B cell (primary cell): ENCODE results near the gene CAMTA1. TPM values are rescaled to one million over a fixed set of nuclear protein-coding genes. Genes with fewer than 3 reads are reported as not detected.

ENCODE experiments used
- ATAC-seq: fragments of 200-7000 bp; cut with Tn5 transposase; one replicate; pipeline ENCODE4 v1.10.0; 2021; ENCODE audit warnings: low read depth, mild to moderate bottlenecking, moderate number of reproducible peaks, moderate library complexity
- CTCF ChIA-PET: fragments of 350-600 bp; sonication (Branson Sonifier 250); formaldehyde crosslinking; loops from one replicate; lab custom pipeline; 2021; ENCODE audit warnings: antibody characterized with exemption, inconsistent platforms; lab: Charles Lee
- POLR2A ChIA-PET: fragments of 350-600 bp; sonication (Branson Sonifier 250); formaldehyde crosslinking; loops from one replicate; lab custom pipeline; 2021; ENCODE audit warnings: antibody characterized with exemption; lab: Charles Lee
- DNase-seq: peaks from one replicate; pipeline ENCODE4 v3.0.0; 2013
- H2AFZ ChIP-seq: 2 replicates; pipeline ENCODE4 v1.6.1; 2012; ENCODE audit warnings: mild to moderate bottlenecking, low read depth, low read length; ENCODE audit not compliant: insufficient read depth, poor library complexity, severe bottlenecking
- H3K27ac ChIP-seq, 2 donors: 1 replicate in 1 of 2; 2 replicates in 1 of 2; pipeline ENCODE4 v1.5.1; 2012 to 2013; ENCODE audit warnings: low read length in 2 of 2, mild to moderate bottlenecking in 2 of 2, moderate library complexity in 1 of 2
- H3K27me3 ChIP-seq, 4 experiments: fragments of 200-600 bp in 1 of 4; sonication (generic) in 1 of 4; replicated peaks in 1 of 4; 1 replicate in 2 of 4; 2 replicates in 2 of 4; pipeline versions ENCODE4 v1.6.1 to v1.7.0; 2013 to 2016; ENCODE audit warnings: low read length in 3 of 4, mild to moderate bottlenecking in 2 of 4, mixed read lengths in 1 of 4, moderate library complexity in 1 of 4; ENCODE audit not compliant: insufficient read depth in 4 of 4, control insufficient read depth in 3 of 4; ENCODE audit errors: control extremely low read depth in 1 of 4
- H3K36me3 ChIP-seq, 2 experiments: replicated peaks in 1 of 2; 1 replicate in 1 of 2; 2 replicates in 1 of 2; pipeline versions ENCODE4 v1.6.1 to v1.7.1; 2013; ENCODE audit warnings: low read length in 1 of 2; ENCODE audit not compliant: insufficient read depth in 2 of 2, control insufficient read depth in 1 of 2; ENCODE audit errors: control extremely low read depth in 1 of 2, extremely low read depth in 1 of 2
- H3K4me1 ChIP-seq, 2 donors: fragments of 200-600 bp in 1 of 2; sonication (generic) in 1 of 2; 1 replicate in 1 of 2; 2 replicates in 1 of 2; pipeline versions ENCODE4 v1.5.1 to v1.6.1; 2013 to 2017; ENCODE audit warnings: low read length in 2 of 2; ENCODE audit not compliant: control insufficient read depth in 2 of 2, insufficient read depth in 2 of 2
- H3K4me2 ChIP-seq: replicated peaks from 2 replicates; pipeline ENCODE3; 2012; ENCODE audit warnings: mild to moderate bottlenecking, low read depth, low read length; ENCODE audit not compliant: poor library complexity, severe bottlenecking
- H3K4me3 ChIP-seq, 5 experiments: fragments of 200-600 bp in 1 of 5; sonication (generic) in 1 of 5; 1 replicate in 3 of 5; 2 replicates in 2 of 5; pipeline versions ENCODE4 v1.5.1 to v1.7.0; 2011 to 2016; ENCODE audit warnings: low read length in 4 of 5, mild to moderate bottlenecking in 4 of 5, low read depth in 2 of 5, control low read depth in 1 of 5, moderate library complexity in 1 of 5; ENCODE audit not compliant: insufficient read depth in 1 of 5; ENCODE audit errors: control extremely low read depth in 1 of 5, extremely low read depth in 1 of 5
- H3K79me2 ChIP-seq: fragments of 200-600 bp; sonication (generic); one replicate; pipeline ENCODE4 v1.6.0; 2016; ENCODE audit warnings: low read length; ENCODE audit not compliant: control insufficient read depth, insufficient read depth
- H3K9ac ChIP-seq: fragments of 200-600 bp; sonication (generic); 2 replicates; pipeline ENCODE4 v1.6.1; 2017; ENCODE audit warnings: mild to moderate bottlenecking, low read length, moderate library complexity
- H3K9me3 ChIP-seq, 3 donors: one replicate each; pipeline versions ENCODE4 v1.6.1 to v1.7.1; 2013; ENCODE audit warnings: low read length in 2 of 3; ENCODE audit not compliant: control insufficient read depth in 2 of 3, insufficient read depth in 1 of 3; ENCODE audit errors: control extremely low read depth in 1 of 3
- H4K20me1 ChIP-seq: 2 replicates; pipeline ENCODE4 v1.6.0; 2012; ENCODE audit warnings: mild to moderate bottlenecking, low read length; ENCODE audit not compliant: insufficient read depth, control insufficient read depth, poor library complexity, severe bottlenecking
- H3K27ac Mint-ChIP-seq: one replicate; pipeline ENCODE4 v1.8.0; 2021; ENCODE audit warnings: mixed read lengths
- H3K27me3 Mint-ChIP-seq: one replicate; pipeline ENCODE4 v1.8.0; 2021; ENCODE audit warnings: mixed read lengths
- H3K4me1 Mint-ChIP-seq: one replicate; pipeline ENCODE4 v1.8.0; 2021; ENCODE audit warnings: mixed read lengths
- H3K4me3 Mint-ChIP-seq: one replicate; pipeline ENCODE4 v1.8.0; 2021; ENCODE audit warnings: mixed read lengths
- H3K9me3 Mint-ChIP-seq: one replicate; pipeline ENCODE4 v1.8.0; 2022; ENCODE audit warnings: mixed read lengths; ENCODE audit not compliant: insufficient read depth
- CTCF ChIP-seq: fragments of 200-600 bp; IDR thresholded peaks from one replicate; pipeline ENCODE4 v1.8.0; 2022; ENCODE audit warnings: antibody characterized with exemption, mild to moderate bottlenecking
- EZH2 ChIP-seq: IDR thresholded peaks from 2 replicates; pipeline ENCODE4 v1.6.1; 2012; ENCODE audit warnings: borderline replicate concordance, low read depth, mild to moderate bottlenecking, moderate library complexity, low read length; ENCODE audit not compliant: insufficient read depth, poor library complexity, severe bottlenecking
- WGBS: methylation state at CpG from one replicate; pipeline ENCODE4 v1.1.5; 2013; ENCODE audit warnings: missing lambda C conversion rate; ENCODE audit not compliant: insufficient coverage; 5-methylcytosine and 5-hydroxymethylcytosine counted together
- intact Hi-C: fragments of 100-400 bp; cut with micrococcal nuclease; formaldehyde crosslinking; loops from one replicate; pipeline ENCODE4 v1.10.0; 2022
- polyA plus RNA-seq: library from polyadenylated mRNA; depleted of rRNA; stranded (reverse); fragments of >200 nt; gene quantifications from 2 replicates; pipeline ENCODE4 v1.2.3, GENCODE V29; 2012
- total RNA-seq, 2 donors: library from RNA; stranded (reverse); fragments of 120-200 nt in 1 of 2; gene quantifications; 1 replicate in 1 of 2; 2 replicates in 1 of 2; pipeline versions ENCODE4 v1.2.3 to v1.2.4, GENCODE V29; 2013 to 2022

Gene CAMTA1
- total and polyA plus RNA-seq, 2 donors (not counting 1 experiment from before 2014, with no cell fraction given) = 42.2 to 45.7 TPM

GRCh38 chr1:7293702-7294629 lies 508.7 kb downstream of the CAMTA1 start:
- TF ChIP-seq CTCF = no peak
- TF ChIP-seq EZH2 = no peak
- intact Hi-C loops = no loop called here
- ATAC-seq (no peak), DNase-seq (no peak)
- no peaks in the 10 kb centered on the region for H3K36me3 ChIP-seq
- H3K27ac Mint-ChIP-seq = no peak overlapping the region
- H3K9me3 Mint-ChIP-seq = no peaks in the 10 kb centered on the region
- 82% methylated on average over 13 of the region's 16 CpGs for WGBS
- peaks cover 0 to 6% (median 0%) of the 10 kb centered on the region in 3 donors for H3K9me3 ChIP-seq
- peaks cover 16% of the 10 kb centered on the region for H3K27me3 Mint-ChIP-seq
- H3K4me1 Mint-ChIP-seq = no peaks in the 10 kb centered on the region
- no peaks in the 10 kb centered on the region for H3K4me1 ChIP-seq
- no peak overlapping the region for H3K4me3 ChIP-seq
- no peak overlapping the region for H3K9ac ChIP-seq
- ChIA-PET CTCF (no interaction called here), POLR2A (no interaction called here)
- H3K4me2 ChIP-seq = no peak overlapping the region
- H3K27me3 ChIP-seq = no peaks in the 10 kb centered on the region
- H3K79me2 ChIP-seq = no peaks in the 10 kb centered on the region
- no peak overlapping the region for H3K4me3 Mint-ChIP-seq
- H3K27ac ChIP-seq = no peak overlapping the region
- no peaks in the 10 kb centered on the region for H4K20me1 ChIP-seq
- no peak overlapping the region for H2AFZ ChIP-seq

GRCh38 chr1:7294636-7295035 lies 509.4 kb downstream of the CAMTA1 start:
- DNase-seq = no peak

More at GRCh38 chr1:7294636-7295035, 509.4 kb downstream of the CAMTA1 start:
- Histone ChIP-seq H3K27ac (no peak overlapping the region), H3K27me3 (no peaks in the 10 kb centered on the region), H3K4me3 (no peak overlapping the region), H3K4me2 (no peak overlapping the region), H2AFZ (no peak overlapping the region), H3K4me1 (no peaks in the 10 kb centered on the region), H3K36me3 (no peaks in the 10 kb centered on the region), H3K9ac (no peak overlapping the region), H3K79me2 (no peaks in the 10 kb centered on the region), H4K20me1 (no peaks in the 10 kb centered on the region), H3K9me3 (peaks cover 0 to 6% (median 0%) of the 10 kb centered on the region in 3 donors)
- Mint-ChIP-seq H3K4me3 (no peak overlapping the region), H3K4me1 (no peaks in the 10 kb centered on the region), H3K27me3 (peaks cover 17% of the 10 kb centered on the region), H3K9me3 (no peaks in the 10 kb centered on the region), H3K27ac (no peak overlapping the region)
- WGBS = 87% methylated on average over 6 of the region's 7 CpGs
- intact Hi-C loops = no loop called here
- CTCF ChIA-PET = no interaction called here
- TF ChIP-seq EZH2 (no peak), CTCF (no peak)
- no peak for ATAC-seq
- POLR2A ChIA-PET = no interaction called here
